Breast epithelium (tissue), 4 donors: ENCODE measurements around the gene COLGALT1. TPM values are rescaled to one million over a fixed set of nuclear protein-coding genes. Genes with fewer than 3 reads are reported as not detected.
"Not testable (repeated sequence)": the region's sequence is repeated elsewhere in the genome, so short reads cannot be mapped to it uniquely, and the experiment has no call there.

ENCODE experiments used
- DNase-seq, 2 donors: peaks; one replicate each; pipeline ENCODE4 v3.0.0-alpha.2; 2019; ENCODE audit warnings: low spot score in 2 of 2
- H3K27ac ChIP-seq, 2 donors: fragments of 200-600 bp; sonication (generic) in 1 of 2; one replicate each; pipeline ENCODE4 v1.5.1; 2016 to 2019; ENCODE audit warnings: mild to moderate bottlenecking in 1 of 2
- H3K27me3 ChIP-seq, 2 donors: fragments of 200-600 bp; sonication (generic) in 1 of 2; one replicate each; pipeline versions ENCODE4 v1.5.1 to v1.6.0; 2017 to 2019; ENCODE audit warnings: control low read depth in 1 of 2, mild to moderate bottlenecking in 1 of 2
- H3K36me3 ChIP-seq: fragments of 200-600 bp; one replicate; pipeline ENCODE4 v1.5.1; 2019
- H3K4me1 ChIP-seq, 2 donors: fragments of 200-600 bp; sonication (generic); one replicate each; pipeline ENCODE4 v1.5.1; 2016 to 2019; ENCODE audit warnings: control low read depth in 1 of 2
- H3K4me3 ChIP-seq, 3 donors: fragments of 200-600 bp; sonication (generic); 1 replicate in 2 of 3; 2 replicates in 1 of 3; pipeline ENCODE4 v1.5.1; 2016 to 2019; ENCODE audit warnings: mild to moderate bottlenecking in 3 of 3, moderate library complexity in 2 of 3
- H3K9me3 ChIP-seq, 2 donors: fragments of 200-600 bp; sonication (generic) in 1 of 2; one replicate each; pipeline ENCODE4 v1.5.1; 2016 to 2019; ENCODE audit warnings: control low read depth in 1 of 2
- CTCF ChIP-seq, 3 donors: fragments of 450-650 bp; IDR thresholded peaks; one replicate each; pipeline ENCODE4 v1.5.1; 2016 to 2017; ENCODE audit warnings: antibody characterized with exemption in 3 of 3, mild to moderate bottlenecking in 3 of 3, moderate library complexity in 3 of 3
- POLR2A ChIP-seq: fragments of 450-650 bp; IDR thresholded peaks from one replicate; pipeline ENCODE4 v1.6.1; 2016; ENCODE audit warnings: antibody characterized with exemption, mild to moderate bottlenecking, moderate library complexity
- POLR2AphosphoS5 ChIP-seq, 3 donors: sonication (generic); formaldehyde crosslinking; IDR thresholded peaks; one replicate each; pipeline ENCODE4 v1.6.1; 2017; ENCODE audit warnings: antibody characterized with exemption in 3 of 3
- intact Hi-C: fragments of 100-400 bp; cut with DNase I; formaldehyde crosslinking; loops from one replicate; pipeline ENCODE4 v1.15.1; 2023; ENCODE audit warnings: low total_unique reads
- total RNA-seq, 3 donors: library from RNA; depleted of rRNA; stranded (reverse); fragments of >200 nt; gene quantifications; one replicate each; pipeline ENCODE4 v1.1.0, GENCODE V29; 2016

Gene COLGALT1
- total RNA-seq, 3 donors from 2014 or later: 45.1 to 99.9 (median 57.0) TPM

DNA sequence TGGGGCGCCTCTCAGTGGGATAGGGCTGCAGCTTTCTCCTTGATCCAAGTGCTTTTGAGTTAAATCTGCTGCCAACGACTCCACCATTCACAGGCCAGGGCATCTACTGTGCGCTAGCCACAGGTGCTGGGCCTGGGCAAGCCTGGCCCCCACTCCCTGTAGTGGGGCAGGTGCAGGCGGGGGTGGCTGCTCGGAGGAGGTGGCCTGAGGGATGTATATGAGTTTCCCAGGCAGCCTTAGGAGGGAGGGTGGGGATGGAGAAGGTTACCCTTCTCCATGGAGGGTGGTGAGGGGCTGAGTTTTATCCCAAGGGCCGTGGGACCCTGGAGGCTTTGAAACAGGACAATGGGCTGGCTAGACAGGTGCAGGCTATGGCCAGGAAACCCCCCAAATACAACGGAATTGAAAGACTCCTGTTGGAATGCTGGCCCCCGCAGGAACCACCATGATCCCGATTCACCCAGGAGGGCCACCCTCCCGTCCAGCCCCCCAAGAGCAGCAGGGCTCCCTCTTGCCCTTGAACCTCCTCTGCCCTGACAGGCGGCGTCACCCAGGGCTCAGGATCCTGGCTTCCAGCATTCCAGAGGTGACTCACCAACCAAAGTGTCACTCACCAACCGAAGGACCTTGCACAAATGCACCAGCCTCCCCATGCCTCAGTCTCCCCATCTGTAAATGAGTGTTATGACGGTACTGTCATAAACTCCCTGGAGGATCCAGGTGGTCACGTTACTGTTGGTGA is 39.9 kb upstream of the COLGALT1 start:
- DNase-seq: no peak
- H3K36me3 ChIP-seq: no peaks in the 10 kb centered on the region
- no peak overlapping the region for H3K27ac ChIP-seq
- H3K9me3 ChIP-seq: peaks cover 9 to 12% of the 10 kb centered on the region in 2 donors
- intact Hi-C loops: no loop called here
- no peaks in the 10 kb centered on the region for H3K27me3 ChIP-seq
- no peak for TF ChIP-seq POLR2A
- no peak for TF ChIP-seq POLR2AphosphoS5 (IDR thresholded peaks at IDR 0.05)
- no peak for TF ChIP-seq CTCF (IDR thresholded peaks at IDR 0.05)
- H3K4me3 ChIP-seq: no peak overlapping the region
- H3K4me1 ChIP-seq: peaks cover 0 to 2% of the 10 kb centered on the region in 2 donors

DNA sequence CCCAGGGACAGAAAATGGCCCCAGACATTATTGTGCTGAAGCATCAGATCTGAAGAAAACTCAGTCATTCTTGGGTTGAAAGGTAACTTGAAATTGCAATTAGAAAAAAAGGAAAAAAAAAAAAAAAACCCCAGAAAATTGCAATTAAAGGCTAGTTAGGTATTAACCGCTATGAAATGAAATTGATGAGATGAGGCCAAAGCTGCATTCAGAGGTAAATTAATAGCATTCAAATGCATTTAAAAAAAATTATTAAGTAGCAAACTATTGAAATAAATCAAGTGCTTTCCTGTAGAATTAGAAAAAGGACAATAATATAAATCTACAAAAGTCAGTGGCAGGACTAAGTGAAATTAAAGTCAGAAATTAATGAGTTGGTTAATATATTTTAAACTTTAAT is 37.6 kb upstream of the COLGALT1 start:
- Histone ChIP-seq H3K36me3 (no peaks in the 10 kb centered on the region), H3K27me3 (no peaks in the 10 kb centered on the region), H3K27ac (no peak overlapping the region), H3K4me1 (no peaks in the 10 kb centered on the region), H3K4me3 (no peak overlapping the region), H3K9me3 (peaks cover 11 to 12% of the 10 kb centered on the region in 2 donors)
- no peak for DNase-seq
- intact Hi-C loops: no loop called here
- TF ChIP-seq POLR2AphosphoS5 (IDR thresholded peaks at IDR 0.05) (no peak), POLR2A (no peak), CTCF (IDR thresholded peaks at IDR 0.05) (no peak)

DNA sequence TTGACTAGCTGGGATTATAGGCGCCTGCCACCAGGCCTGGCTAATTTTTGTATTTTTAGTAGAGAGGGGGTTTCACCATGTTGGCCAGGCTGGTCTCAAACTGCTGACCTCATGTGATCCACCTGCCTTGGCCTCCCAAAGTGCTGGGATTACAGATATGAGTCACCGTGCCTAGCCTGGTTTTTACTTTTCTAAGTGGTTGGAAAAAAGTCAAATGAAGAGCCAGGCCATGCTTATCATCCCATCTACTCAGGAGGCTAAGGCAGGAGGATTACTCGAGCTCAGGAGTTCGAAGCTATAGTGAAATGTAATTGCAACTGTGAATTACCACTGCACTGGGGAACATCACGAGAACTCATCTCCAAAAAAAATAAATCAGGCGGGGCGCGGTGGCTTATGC is 36.8 kb upstream of the COLGALT1 start:
- not testable (repeated sequence) for H3K36me3 ChIP-seq

GRCh38 chr19:17519967-17520366 is 35.5 kb upstream of the COLGALT1 start:
- intact Hi-C loops: no loop called here
- TF ChIP-seq POLR2A (no peak), POLR2AphosphoS5 (IDR thresholded peaks at IDR 0.05) (no peak), CTCF (IDR thresholded peaks at IDR 0.05) (no peak)
- H3K4me3 ChIP-seq: no peak overlapping the region
- H3K27ac ChIP-seq: no peak overlapping the region
- no peaks in the 10 kb centered on the region for H3K36me3 ChIP-seq
- H3K9me3 ChIP-seq: peaks cover 11 to 12% of the 10 kb centered on the region in 2 donors
- no peaks in the 10 kb centered on the region for H3K27me3 ChIP-seq
- no peaks in the 10 kb centered on the region for H3K4me1 ChIP-seq
- DNase-seq: no peak

More for the DNA sequence above, 36.8 kb upstream of the COLGALT1 start:
- intact Hi-C loops, H3K27ac ChIP-seq, H3K4me1 ChIP-seq, H3K27me3 ChIP-seq, H3K4me3 ChIP-seq, DNase-seq: not testable (repeated sequence)
- H3K9me3 ChIP-seq: peaks cover 11 to 12% of the 10 kb centered on the region in 2 donors

GRCh38 chr19:17520865-17521264 is 34.6 kb upstream of the COLGALT1 start:
- Histone ChIP-seq H3K4me3 (no peak overlapping the region), H3K4me1 (no peaks in the 10 kb centered on the region), H3K27me3 (peaks cover 0 to 3% of the 10 kb centered on the region in 2 donors), H3K36me3 (no peaks in the 10 kb centered on the region), H3K9me3 (peaks cover 11 to 12% of the 10 kb centered on the region in 2 donors), H3K27ac (no peak overlapping the region)
- TF ChIP-seq CTCF (IDR thresholded peaks at IDR 0.05) (no peak), POLR2AphosphoS5 (IDR thresholded peaks at IDR 0.05) (no peak)
- intact Hi-C loops: no loop called here
- no peak for DNase-seq
